ENCODE measurements around the gene PDCL3. TPM values are rescaled to one million over a fixed set of nuclear protein-coding genes. Genes with fewer than 3 reads are reported as not detected.
A peak's percentile ranks its signal among the peaks of the same experiment; 100 is the strongest.

PDCL3 gene
- total RNA-seq, 1 donor from 2014 or later = 17.0 TPM

DNA sequence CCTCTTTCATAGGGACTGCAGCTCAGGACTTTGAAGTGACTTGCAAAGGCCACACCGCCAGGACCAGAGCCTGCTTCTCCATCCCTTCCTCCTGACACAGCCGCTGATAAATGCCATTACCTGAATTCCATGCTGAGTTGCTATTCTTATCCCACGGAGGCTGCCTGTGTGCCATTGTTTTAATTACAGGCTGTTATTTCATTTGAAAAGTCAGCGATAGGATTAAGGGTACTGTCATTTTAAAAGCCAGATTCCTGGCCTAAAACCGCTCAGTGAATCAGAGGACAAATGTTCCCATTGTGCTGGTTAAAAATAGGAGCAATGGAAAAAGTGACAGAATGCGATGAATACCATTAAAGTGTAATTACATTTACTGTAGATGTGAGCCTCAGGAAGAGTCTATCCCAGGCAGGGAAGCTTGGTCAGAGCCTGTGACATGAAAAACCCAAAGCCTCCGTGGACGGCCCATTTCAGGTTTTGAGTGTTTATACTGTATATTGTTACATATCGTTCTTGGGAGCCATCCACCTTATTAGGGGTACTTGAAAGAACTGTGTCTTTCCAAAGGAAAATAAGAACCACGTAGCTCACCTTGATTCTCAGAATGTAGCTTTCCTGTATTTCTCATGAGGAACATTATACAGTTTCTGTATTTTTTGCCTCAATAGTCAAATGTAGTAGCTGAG is 41.3 kb downstream of the PDCL3 start:
- ATAC-seq (peak; percentile 45), DNase-seq (ENCODE audit: low spot score) (no peak)
- intact Hi-C loops (cut with DNase I) = no loop called here

DNA sequence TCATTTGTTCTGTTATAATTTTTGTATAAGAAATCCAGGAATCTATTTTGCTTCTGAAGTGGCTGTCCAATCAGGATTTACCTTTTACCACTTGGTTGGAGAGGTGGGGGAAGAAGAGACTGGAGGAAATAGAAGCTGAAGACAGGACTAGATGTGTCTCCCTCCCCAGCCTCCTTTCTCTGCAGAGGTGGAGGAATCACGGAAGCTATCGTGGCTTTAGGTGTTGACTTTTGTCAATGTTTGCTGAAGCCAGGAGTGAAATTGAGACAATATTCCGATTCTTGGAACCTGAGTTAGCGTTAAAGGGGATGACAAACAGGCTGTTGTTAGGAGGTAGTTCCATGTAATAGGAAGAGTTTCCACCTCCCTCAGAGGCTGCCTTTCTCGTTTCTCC is 43.5 kb downstream of the PDCL3 start:
- intact Hi-C loops (cut with DNase I) = no loop called here
- no peak for ATAC-seq
- no peak for DNase-seq (ENCODE audit: low spot score)

DNA sequence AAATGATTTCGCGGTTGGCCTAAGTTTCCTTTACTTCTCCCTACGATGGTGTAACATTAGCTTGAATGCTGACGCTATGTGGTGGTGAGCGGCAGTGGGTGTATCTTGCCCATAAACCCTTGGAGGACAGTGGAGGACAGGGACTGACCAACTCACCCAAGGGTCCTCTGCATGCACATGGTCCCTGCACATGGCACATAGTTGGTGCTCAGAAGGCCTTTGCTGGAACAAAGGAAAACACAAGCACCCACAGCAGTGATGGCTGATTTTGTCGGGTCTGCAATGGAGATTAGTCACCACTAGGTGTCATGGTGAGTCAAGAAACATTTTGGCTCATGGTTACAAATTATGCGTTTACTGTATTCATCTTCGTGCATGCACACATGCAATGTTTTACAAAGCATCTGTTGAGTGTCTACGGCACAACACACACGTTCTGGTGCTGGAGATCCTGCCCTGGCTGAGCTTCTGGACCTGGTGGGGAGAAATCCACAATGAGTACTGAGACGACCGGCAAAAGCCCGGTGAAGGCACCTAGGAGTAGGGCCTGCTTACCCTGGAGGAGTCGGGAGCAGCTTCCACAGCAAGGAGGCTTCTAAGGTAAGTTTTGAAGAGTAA is 44.0 kb downstream of the PDCL3 start:
- intact Hi-C loops (cut with DNase I) = no loop called here
- peak; percentile 25 for ATAC-seq
- no peak for DNase-seq (ENCODE audit: low spot score)

DNA sequence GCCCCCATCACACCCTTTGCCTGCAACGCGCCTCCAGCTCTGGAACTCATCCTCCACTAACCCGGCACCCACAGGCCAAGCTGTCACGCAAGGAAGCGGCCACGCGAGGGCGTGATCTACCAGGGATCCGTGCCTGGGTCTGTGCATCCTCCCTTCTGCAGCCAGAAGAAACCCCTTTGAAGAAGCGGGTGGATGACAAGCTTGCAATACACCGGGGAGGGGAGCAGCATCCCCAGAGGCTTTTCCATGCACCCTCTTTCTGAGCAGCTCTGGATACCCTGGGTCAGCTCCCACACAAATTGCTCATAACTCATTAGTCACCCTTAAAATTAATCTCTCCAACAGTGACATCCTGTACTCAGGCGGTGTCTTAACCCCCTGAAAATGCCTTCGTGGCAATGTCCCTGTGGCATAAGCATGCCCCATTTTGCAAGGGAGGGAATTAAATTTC is 47.6 kb downstream of the PDCL3 start:
- ATAC-seq (peak; percentile 81), DNase-seq (ENCODE audit: low spot score) (peak; percentile 80)
- intact Hi-C loops (cut with DNase I) = loop anchor here (5.0 kb wide), 1 partner anchor 382 kb away; no protein-coding TSS in a partner anchor

DNA sequence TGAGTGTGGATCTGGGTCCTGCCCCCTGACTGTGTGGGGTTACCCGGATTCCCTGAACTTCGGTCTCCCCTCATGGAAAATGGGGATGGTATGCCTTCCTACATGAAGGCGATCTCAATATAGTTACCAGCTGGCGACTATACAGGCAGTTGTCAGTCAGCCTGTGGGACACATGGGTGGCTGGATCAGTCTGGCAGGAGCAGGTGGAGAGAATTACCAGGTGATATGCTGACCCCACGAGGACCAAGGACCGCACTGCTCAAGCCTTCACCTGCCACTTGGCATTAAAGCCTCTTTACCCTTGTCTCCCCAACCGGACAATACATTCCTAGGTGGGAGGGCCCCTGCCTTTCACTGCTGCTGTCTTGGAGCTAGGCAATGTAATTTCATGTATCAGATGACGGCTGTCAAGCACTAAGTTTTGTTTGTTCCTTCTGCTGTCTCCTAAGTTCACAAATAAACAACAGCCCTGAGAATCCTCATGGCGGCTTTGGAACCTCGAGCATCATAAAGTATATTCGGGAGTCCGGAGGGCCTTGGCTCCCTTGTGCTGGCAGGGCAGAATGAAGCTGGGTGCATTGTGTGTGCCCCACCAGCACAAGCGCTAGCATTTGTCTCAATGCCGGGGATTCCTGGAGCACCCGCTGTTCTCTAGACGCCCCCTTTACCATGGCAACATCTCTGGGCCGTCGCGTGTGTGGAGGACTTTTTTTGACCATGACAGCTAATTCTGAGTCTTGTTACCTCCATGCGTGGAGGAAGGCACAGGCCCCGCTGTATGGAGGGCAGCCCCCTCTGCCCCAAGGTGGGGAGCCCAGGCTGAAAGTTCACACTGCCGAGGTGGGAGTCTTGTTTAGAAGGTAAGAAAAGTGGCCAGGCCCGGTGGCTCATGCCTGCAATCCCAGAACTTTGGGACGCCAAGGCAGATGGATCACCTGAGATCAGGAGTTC is 48.6 kb downstream of the PDCL3 start:
- intact Hi-C loops (cut with DNase I) = loop anchor here (5.0 kb wide), 1 partner anchor 381 kb away; no protein-coding TSS in a partner anchor
- DNase-seq (ENCODE audit: low spot score) (no peak), ATAC-seq (no peak)

DNA sequence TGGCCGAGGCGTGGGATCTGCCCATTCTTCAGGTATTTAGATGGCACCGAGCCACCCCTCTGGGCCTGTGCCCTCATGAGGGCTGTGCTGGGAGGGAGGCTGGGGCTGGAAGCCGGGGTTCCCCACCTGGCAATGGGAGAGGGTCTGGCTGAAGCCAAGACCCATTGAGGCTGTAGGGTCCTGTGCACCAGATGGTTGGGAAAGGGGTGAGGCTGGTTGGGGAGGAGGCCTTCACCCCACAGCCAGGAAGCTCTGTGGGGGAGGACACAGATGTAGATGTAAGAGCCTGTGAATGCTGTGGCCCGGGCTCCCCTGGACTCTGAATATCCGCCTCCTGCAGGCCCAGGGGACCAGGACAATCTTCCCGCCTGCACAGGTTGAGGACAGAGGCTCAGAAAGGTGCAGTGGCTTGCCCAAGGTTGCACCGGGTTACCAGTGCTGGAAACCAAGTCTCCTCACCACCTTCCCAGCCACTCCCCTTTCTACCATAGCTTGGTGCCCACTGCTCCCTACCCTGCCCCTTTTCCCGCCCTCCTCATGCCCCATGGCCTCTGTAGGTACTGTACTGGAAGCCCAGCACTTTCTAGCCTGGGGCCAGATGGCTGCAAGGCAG is 49.7 kb downstream of the PDCL3 start:
- DNase-seq (ENCODE audit: low spot score) (no peak), ATAC-seq (no peak)
- intact Hi-C loops (cut with DNase I) = loop anchor here (5.0 kb wide), 1 partner anchor 380 kb away; no protein-coding TSS in a partner anchor

DNA sequence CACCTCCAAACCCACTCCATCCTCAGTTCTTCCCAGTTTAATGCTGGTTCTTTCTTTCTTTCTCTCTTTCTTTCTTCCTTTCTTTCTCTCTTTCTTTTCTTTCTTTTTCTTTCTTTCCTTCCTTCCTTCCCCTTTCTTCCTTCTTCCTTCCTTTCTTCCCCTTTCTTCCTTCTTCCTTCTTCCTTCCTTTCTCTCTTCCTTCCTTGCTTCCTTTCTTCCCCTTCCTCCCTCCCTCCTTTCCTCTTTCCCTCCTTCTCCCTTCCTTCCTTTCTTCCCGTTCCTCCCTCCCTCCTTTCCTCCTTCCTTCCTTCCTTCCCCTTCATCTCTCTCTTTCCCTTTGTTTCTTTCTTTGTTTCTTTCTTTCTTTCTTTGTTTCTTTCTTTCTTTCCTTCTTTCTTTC is 50.9 kb downstream of the PDCL3 start:
- intact Hi-C loops (cut with DNase I) = loop anchor here (5.0 kb wide), 1 partner anchor 379 kb away; no protein-coding TSS in a partner anchor
- no peak for DNase-seq (ENCODE audit: low spot score)
- no peak for ATAC-seq

DNA sequence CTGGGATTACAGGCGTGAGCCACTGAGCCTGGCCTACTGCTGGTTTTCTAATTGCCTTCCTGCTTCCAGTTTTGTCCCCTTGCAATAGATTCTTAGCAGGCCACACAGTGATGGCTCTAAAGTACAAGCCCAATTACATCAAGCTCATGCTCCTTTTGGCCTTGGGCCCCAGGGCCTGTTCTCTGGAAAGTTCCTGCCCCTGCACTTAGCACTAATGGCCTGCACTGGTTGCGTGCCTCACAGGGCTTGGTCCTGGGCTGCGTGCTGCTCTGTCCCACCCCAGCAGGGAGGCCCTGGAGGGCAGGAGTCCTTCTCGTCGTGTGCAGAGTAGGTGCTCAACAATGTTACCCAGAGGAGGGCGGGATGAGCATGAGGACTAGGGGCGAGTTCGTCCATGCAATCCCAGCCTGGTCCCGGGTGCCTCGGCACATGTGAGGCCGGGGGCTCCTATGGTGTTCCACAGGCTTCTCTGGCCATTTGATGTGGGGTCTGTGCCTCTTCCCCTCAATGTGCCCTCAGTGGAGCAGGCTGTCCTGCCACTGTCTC is 51.7 kb downstream of the PDCL3 start:
- DNase-seq (ENCODE audit: low spot score) = no peak
- intact Hi-C loops (cut with DNase I) = loop anchor here (5.0 kb wide), 1 partner anchor 378 kb away; no protein-coding TSS in a partner anchor
- ATAC-seq = no peak

DNA sequence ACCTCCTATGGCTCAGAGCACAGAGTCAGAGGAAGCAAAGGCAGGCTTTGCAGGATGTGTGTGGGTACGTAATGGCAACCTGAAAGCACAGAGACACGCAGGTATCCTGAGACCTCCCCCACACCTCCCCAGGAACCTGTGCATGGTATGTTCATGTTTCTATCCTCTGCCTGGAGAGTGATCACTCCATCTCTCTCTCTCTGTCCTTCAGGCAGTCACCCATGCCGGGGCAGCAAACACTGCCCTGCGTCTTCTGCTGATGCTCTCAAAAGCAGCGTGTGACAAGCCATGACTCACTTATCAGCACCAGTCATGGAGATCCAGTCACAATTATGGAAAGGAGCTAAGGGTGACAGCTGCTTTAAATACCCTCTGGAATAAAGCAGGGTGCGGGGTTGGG is 52.7 kb downstream of the PDCL3 start:
- ATAC-seq = no peak
- DNase-seq (ENCODE audit: low spot score) = no peak
- intact Hi-C loops (cut with DNase I) = no loop called here

DNA sequence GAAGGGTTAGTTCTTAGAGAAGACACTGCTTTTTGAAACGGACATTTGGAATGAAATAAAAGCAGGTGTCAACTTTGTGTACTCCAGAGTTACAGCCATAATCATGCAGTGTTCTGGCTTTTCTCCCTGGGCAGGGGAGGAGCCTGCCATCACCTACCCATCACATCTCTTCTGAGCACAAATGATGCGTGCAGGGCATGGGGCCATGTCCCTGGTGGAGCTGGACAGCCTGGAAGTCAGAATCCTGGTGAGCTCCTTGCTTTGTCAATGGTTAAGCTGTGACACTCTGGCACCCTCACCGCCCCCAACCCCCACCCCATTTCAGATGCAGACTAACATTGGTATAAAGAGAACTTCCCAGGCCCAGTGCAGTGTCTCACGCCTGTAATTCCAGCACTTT is 53.1 kb downstream of the PDCL3 start:
- intact Hi-C loops (cut with DNase I) = no loop called here
- ATAC-seq = no peak
- DNase-seq (ENCODE audit: low spot score) = no peak

DNA sequence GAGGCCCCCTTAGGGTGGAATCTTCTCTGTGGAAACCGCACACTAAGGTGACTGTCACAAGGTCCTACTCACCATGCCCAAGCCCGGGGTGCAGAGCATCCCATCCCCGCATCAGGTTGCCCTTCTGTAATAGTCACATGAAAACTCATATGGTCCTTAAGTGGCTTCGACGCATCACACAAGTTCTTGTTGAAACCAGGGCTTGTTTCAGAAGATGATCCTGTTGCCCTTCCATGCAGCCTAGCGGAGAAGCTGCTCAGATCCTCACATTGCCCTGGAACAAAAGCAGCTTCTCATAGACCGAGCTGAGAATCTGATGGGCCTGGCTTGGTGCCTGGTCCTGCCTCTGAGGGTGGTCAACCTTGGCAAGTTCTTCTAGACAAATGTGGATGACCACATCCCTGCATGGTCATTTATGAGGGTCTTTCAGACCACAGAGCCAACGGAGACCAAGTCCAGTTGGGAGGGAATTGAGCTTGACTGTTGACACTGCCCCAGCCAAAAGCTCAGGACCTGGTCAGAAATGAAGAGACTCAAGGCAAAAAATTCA is 54.1 kb downstream of the PDCL3 start:
- DNase-seq (ENCODE audit: low spot score) (no peak), ATAC-seq (no peak)
- intact Hi-C loops (cut with DNase I) = no loop called here

DNA sequence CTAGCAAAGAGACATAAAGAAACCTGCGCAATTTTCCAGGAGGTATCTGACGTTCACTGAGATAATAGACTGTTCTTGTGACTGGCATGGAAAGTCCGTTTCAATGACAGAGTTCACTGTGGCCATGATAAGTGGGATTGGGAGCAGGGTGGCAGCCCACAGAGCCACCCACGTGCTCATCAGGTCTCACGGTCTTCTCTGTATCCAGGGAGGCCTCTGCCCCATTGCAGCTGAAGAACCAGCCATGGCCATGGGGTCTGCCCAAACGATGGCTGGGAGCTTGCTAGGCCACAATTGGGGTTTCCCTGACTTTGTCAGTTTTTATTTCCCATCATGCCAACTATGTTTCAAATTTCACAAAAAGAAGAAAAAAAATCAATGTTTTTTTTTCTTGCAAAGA is 57.2 kb downstream of the PDCL3 start:
- intact Hi-C loops (cut with DNase I) = no loop called here
- no peak for ATAC-seq
- no peak for DNase-seq (ENCODE audit: low spot score)

DNA sequence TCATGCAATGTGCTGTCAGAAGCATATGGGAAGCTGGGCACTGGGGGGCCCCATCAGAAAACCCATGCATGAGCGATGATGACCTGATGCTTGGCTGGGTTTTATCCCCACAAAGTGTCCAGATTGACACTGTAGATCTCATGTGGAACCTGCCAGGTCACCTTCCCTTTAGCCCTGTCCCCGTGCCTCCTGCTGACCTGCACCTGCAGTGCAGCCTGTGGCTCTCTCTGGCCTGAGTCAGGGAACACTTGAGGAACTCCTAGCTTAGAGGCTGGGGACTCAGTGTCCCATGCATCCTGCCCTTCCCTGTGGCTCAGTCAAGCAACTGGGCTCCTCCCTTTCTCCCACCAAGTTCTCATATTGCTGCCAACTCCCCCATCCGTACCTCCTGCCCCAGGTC is 57.7 kb downstream of the PDCL3 start:
- DNase-seq (ENCODE audit: low spot score) = no peak
- intact Hi-C loops (cut with DNase I) = no loop called here
- no peak for ATAC-seq

DNA sequence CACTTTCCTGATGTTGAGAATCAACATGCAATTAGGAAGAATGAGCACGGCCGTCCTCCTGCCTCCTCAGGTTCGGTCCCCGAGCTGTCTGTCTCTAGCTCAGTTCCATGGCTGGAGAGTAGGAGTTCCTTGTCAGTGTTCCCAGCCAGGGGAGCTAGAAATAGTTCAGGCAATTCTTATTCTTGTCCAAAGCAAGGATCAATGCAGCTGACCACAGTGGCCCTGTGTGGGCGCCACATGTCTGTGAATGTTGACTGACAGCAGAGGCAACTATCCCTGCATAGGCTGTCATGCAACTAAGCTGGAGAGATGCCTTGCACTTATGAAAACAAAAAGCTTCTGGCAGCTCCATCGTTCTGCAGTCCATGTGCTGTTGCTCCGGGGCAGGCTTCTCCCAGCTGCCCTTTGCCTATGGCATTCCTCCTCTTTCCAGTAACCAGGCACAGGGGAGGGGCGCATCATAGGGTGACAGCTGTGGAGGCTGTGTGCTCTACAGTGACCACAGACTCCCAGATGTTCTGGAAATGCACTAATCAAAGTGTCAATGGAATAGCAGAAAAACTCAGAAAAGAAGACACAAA is 58.7 kb downstream of the PDCL3 start:
- DNase-seq (ENCODE audit: low spot score) = no peak
- no peak for ATAC-seq
- intact Hi-C loops (cut with DNase I) = no loop called here

DNA sequence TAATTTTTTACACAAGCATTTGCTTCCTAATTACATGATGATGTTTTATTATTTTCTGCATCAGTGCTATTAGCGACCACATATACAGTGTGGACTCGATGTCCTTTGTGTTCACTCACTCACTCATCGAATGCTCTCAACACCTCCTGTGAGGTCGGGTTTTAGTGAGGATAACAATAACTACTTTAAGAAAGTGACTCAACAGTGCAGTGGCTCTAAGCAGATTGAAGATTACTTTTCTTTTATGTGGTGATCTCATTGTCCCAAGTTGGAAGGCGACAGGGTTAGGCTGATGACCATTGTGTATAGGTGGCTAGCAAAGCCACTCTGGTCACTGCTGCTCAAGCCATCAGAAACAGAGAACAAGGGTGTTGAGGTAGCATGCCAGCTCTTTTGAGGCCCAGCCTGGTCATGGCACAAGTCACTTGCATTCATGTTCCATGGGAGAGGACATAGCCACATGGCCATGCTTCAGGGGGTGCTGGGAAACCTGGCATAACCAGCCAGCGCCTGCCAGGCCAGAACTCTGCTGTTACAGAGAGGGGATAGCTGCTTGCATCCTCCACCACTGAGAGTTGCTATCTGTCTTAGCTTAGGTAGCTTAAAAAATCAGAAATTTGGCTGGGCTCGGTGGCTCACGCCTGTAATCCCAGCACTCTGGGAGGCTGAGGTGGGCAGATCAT is 60.4 kb downstream of the PDCL3 start:
- no peak for ATAC-seq
- intact Hi-C loops (cut with DNase I) = no loop called here
- DNase-seq (ENCODE audit: low spot score) = no peak

DNA sequence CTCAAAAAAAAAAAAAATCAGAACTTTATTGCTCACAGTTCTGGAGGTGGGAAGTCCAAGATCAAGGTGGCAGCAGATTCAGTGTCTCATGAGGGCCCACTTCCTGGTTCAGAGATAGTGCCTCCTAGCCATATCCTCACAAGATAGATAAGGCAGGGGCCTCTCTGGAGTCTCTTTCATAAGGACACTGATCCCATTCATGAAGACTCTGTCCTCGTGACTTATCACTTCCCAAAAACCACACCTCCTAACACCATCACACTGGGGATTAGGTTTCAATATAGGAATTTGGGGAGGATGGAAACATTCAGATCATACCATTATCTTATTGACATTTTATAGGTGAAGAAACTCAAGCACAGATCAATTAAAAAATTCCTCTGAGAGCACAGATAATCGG is 61.1 kb downstream of the PDCL3 start:
- intact Hi-C loops (cut with DNase I) = no loop called here
- no peak for ATAC-seq
- no peak for DNase-seq (ENCODE audit: low spot score)

DNA sequence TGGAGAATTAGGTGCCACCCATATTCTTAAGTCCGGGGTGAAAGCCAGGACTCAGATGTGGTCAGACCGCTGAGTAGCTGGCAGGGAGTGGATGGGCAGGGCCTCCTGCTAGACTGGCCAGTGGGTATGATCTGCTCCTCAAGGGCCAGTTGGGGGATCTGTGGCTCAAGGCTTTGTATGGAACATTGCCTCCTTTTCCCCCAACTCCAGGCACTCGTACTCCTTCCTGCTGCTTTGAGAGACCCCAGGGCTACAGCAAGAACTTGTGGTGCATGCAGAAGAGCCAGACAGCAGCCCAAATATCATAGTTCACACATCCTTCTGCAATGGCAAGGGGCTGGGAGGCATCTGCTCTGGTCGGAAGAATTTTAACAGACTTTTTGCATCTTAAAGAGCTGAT is 61.7 kb downstream of the PDCL3 start:
- intact Hi-C loops (cut with DNase I) = no loop called here
- ATAC-seq = no peak
- DNase-seq (ENCODE audit: low spot score) = no peak

DNA sequence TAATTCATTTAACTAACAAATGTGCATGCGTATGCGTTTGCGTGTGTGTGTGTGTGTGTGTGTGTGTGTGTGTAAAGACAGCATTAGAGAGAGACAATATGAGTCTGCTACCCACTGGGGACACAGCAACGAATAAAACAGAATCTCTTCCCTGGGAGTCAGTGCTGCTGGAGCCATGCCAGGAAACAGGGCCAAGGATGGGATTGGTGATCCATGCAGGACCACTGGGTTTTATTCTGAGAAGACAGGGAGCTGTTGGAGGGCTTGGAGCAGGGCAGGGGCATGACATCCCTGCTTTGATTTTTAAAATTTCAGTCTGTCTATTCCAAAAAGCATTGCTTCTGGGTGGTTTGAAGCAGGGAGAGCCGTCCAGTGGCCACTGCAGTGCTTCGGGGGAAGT is 62.9 kb downstream of the PDCL3 start:
- intact Hi-C loops (cut with DNase I) = no loop called here
- ATAC-seq (no peak), DNase-seq (ENCODE audit: low spot score) (no peak)
